Measurements from ENCODE around the gene PAK2. TPM values are rescaled to one million over a fixed set of nuclear protein-coding genes. Genes with fewer than 3 reads are reported as not detected.

Gene PAK2
- polyA plus RNA-seq, 1 of the 3 experiments (the other 2 are of a cell fraction): 27.9 TPM

DNA sequence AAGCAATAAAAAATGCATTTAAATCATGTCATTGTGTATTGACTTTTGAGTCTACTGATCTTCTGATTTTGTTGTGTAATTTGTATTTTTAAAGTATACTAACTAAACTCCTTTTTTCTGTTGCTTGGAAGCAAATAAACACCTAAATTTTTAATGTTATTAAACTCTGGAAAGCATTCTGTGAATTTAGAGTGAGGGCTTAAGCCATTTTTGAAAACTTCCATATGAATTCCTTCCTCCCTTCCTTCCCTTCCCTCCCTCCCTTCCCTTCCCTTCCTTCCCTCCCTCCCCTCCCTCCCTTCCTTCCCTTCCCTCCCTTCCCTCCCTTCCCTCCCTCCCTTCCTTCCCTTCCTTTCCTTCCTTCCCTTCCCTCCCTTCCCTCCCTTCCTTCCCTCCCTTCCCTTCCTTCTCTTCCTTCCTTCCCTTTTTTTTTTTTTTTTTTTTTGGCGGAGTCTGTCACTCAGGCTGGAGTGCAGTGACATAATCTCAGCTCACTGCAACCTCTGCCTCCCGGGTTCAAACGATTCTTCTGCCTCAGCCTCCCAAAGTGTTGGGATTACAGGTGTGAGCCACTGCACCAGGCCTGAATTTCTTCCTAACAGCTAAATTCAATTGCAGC is 71.4 kb downstream of the PAK2 start:
- no peak overlapping the region for H3K4me2 ChIP-seq
- no peaks in the 10 kb centered on the region for H3K9me2 ChIP-seq
- ChIA-PET CTCF (no interaction called here), POLR2A (no interaction called here)
- peaks cover 15% of the 10 kb centered on the region for H4K20me1 ChIP-seq (ENCODE audit: insufficient read depth)
- H3K9ac ChIP-seq: no peak overlapping the region
- no peaks in the 10 kb centered on the region for H3K27me3 ChIP-seq (ENCODE audit: insufficient read depth)
- no peak for DNase-seq
- H3F3A ChIP-seq (replicated peaks; ENCODE audit: insufficient read depth): peaks cover 23% of the 10 kb centered on the region
- peaks cover 0 to 14% of the 10 kb centered on the region in 2 experiments; a peak in 1 of 4 replicates for H3K4me1 ChIP-seq (ENCODE audit: control insufficient read depth in 1 of 2, insufficient read depth in 2 of 2, low read depth in 1 of 2, low read length in 1 of 2)
- WGBS (ENCODE audit: low lambda C conversion rate): 100% methylated on average over 3 of the region's 3 CpGs
- H3K36me3 ChIP-seq (replicated peaks in 1 of 2; ENCODE audit: control insufficient read depth in 1 of 2, insufficient read depth in 2 of 2, low read length in 1 of 2): peaks cover 43 to 73% of the 10 kb centered on the region in 2 experiments
- TF ChIP-seq TEAD4 (IDR thresholded peaks at IDR 0.05; ENCODE audit: borderline replicate concordance, insufficient read depth) (no peak), MEF2A (IDR thresholded peaks at IDR 0.05; ENCODE audit: borderline replicate concordance, low read depth) (no peak), GATA2 (CRISPR knock-in tag; IDR thresholded peaks at IDR 0.05) (no peak), CHD2 (IDR thresholded peaks at IDR 0.05; ENCODE audit: low read length, partially characterized antibody) (no peak), JUND (IDR thresholded peaks at IDR 0.05) (no peak), EZH2phosphoT487 (IDR thresholded peaks at IDR 0.05; ENCODE audit: borderline replicate concordance, low read depth) (no peak), NRF1 (IDR thresholded peaks at IDR 0.05; ENCODE audit: low read depth, low read length) (no peak), FOXJ3 (CRISPR knock-in tag; IDR thresholded peaks at IDR 0.05) (no peak), EP300 (IDR thresholded peaks at IDR 0.05; ENCODE audit: borderline replicate concordance in 1 of 2, low read depth in 1 of 2, low read length in 1 of 2) (no peak)
- TF ChIP-seq, protein P1, sequence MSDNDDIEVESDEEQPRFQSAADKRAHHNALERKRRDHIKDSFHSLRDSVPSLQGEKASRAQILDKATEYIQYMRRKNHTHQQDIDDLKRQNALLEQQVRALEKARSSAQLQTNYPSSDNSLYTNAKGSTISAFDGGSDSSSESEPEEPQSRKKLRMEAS (IDR thresholded peaks at IDR 0.05; ENCODE audit: low read depth): no peak
- TF ChIP-seq, protein P2, sequence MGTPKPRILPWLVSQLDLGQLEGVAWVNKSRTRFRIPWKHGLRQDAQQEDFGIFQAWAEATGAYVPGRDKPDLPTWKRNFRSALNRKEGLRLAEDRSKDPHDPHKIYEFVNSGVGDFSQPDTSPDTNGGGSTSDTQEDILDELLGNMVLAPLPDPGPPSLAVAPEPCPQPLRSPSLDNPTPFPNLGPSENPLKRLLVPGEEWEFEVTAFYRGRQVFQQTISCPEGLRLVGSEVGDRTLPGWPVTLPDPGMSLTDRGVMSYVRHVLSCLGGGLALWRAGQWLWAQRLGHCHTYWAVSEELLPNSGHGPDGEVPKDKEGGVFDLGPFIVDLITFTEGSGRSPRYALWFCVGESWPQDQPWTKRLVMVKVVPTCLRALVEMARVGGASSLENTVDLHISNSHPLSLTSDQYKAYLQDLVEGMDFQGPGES (IDR thresholded peaks at IDR 0.05; ENCODE audit: low read depth, low read length): no peak
- H3K27ac ChIP-seq (ENCODE audit: low read depth in 2 of 2, low read length in 1 of 2): no peak overlapping the region
- H3K4me3 ChIP-seq (ENCODE audit: low read depth in 2 of 2, low read length in 1 of 2): no peak overlapping the region
- no peak overlapping the region for H2AFZ ChIP-seq (ENCODE audit: low read depth)
- H3K9me3 ChIP-seq: no peaks in the 10 kb centered on the region
- H3K79me2 ChIP-seq (ENCODE audit: insufficient read depth): no peaks in the 10 kb centered on the region

DNA sequence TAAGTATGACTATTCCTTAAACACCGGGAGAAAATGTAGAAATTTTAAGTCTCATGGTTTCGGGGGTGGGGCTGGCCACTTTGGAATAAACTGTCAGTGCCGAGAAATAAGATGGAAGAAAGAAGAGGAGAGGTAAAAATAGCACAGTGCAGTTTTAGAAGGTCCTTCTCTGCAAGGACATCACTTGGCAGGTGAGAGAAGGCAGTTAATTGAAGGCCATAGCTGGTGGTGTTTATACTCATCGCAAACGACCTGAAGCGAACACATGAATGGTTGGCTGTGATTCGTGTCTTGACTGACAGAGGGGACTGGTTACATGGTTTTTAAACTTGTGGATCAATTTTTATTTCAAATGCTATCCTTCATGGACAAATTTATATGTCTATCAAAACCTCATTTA is 73.2 kb downstream of the PAK2 start:
- ChIA-PET CTCF (interaction anchor here (2.1 kb wide), 1 partner anchor 157 kb away, joined by 5 read pairs; no protein-coding TSS in a partner anchor), POLR2A (no interaction called here)
- no peaks in the 10 kb centered on the region for H3K9me2 ChIP-seq
- peaks cover 30 to 74% of the 10 kb centered on the region in 2 experiments for H3K36me3 ChIP-seq (replicated peaks in 1 of 2; ENCODE audit: control insufficient read depth in 1 of 2, insufficient read depth in 2 of 2, low read length in 1 of 2)
- H3K27ac ChIP-seq (ENCODE audit: low read depth in 2 of 2, low read length in 1 of 2): no peak overlapping the region
- no peaks in the 10 kb centered on the region for H3K27me3 ChIP-seq (ENCODE audit: insufficient read depth)
- H3K4me2 ChIP-seq: no peak overlapping the region
- 0 out of 4 replicates have a peak, but pooled peaks cover 0 to 9% of the 10 kb centered on the region in 2 experiments for H3K4me1 ChIP-seq (ENCODE audit: control insufficient read depth in 1 of 2, insufficient read depth in 2 of 2, low read depth in 1 of 2, low read length in 1 of 2)
- H2AFZ ChIP-seq (ENCODE audit: low read depth): no peak overlapping the region
- peaks cover 7% of the 10 kb centered on the region for H3F3A ChIP-seq (replicated peaks; ENCODE audit: insufficient read depth)
- DNase-seq: no peak
- no peaks in the 10 kb centered on the region for H3K9me3 ChIP-seq
- TF ChIP-seq TAF1 (IDR thresholded peaks at IDR 0.05; ENCODE audit: borderline replicate concordance, low read depth, low read length): no peak
- TF ChIP-seq ELF1 (IDR thresholded peaks at IDR 0.05): no peak
- TF ChIP-seq RXRA (IDR thresholded peaks at IDR 0.05; ENCODE audit: borderline replicate concordance, low read depth): no peak
- TF ChIP-seq GATA2 (CRISPR knock-in tag; IDR thresholded peaks at IDR 0.05): no peak
- H4K20me1 ChIP-seq (ENCODE audit: insufficient read depth): peaks cover 12% of the 10 kb centered on the region
- H3K79me2 ChIP-seq (ENCODE audit: insufficient read depth): no peaks in the 10 kb centered on the region
- 96% methylated on average over 7 of the region's 7 CpGs for WGBS (ENCODE audit: low lambda C conversion rate)
- no peak overlapping the region for H3K9ac ChIP-seq
- no peak overlapping the region for H3K4me3 ChIP-seq (ENCODE audit: low read depth in 2 of 2, low read length in 1 of 2)
